Neural progenitor cell (in vitro differentiated cells): ENCODE results near the gene ARIH1. TPM values are rescaled to one million over a fixed set of nuclear protein-coding genes. Genes with fewer than 3 reads are reported as not detected.

Source experiments
- microRNA counts: library from miRNA; unstranded; fragments of <30 nt; microRNA quantifications from one replicate; lab custom pipeline; 2016
- total RNA-seq: library from RNA; depleted of rRNA; stranded (reverse); fragments of >200 nt; gene quantifications from 2 replicates; pipeline ENCODE4 v1.2.3, GENCODE V29; 2015; ENCODE audit warnings: low replicate concordance

The ARIH1 gene
- total RNA-seq, 1 donor from 2014 or later: 68.0 TPM

MicroRNAs encoded within 50 kb of the gene (microRNA counts, 767-probe panel; counts per million panel counts)
- 460 counts per million, percentile 90 among the panel's probes with 10 or more counts for microRNA hsa-miR-630 (lab: Ali Mortazavi, UCI)

Other genes with a start within 250 kb of the ARIH1 start
- gene PKM, start 243.1 kb upstream of the ARIH1 start, total RNA-seq: 1,033 and 1,163 TPM in 2 replicates
- gene PARP6, start 201.8 kb upstream of the ARIH1 start, total RNA-seq: 34.3 and 38.6 TPM in 2 replicates
- gene CELF6, start 154.2 kb upstream of the ARIH1 start, total RNA-seq: 0.19 and 0.95 TPM in 2 replicates
- gene HEXA, start 98.3 kb upstream of the ARIH1 start, total RNA-seq: 34.5 and 44.6 TPM in 2 replicates
- gene TMEM202, start 76.0 kb upstream of the ARIH1 start, total RNA-seq: not detected in 2 replicates
- not detected in 2 replicates for gene GOLGA6B, start 180.4 kb downstream of the ARIH1 start, total RNA-seq
- not detected in 2 replicates for gene HIGD2B, start 211.9 kb downstream of the ARIH1 start, total RNA-seq
- 54.1 and 57.5 TPM in 2 replicates for gene BBS4, start 211.9 kb downstream of the ARIH1 start, total RNA-seq